Smooth muscle cell (in vitro differentiated cells): ENCODE data around the gene BRPF1. TPM values are rescaled to one million over a fixed set of nuclear protein-coding genes. Genes with fewer than 3 reads are reported as not detected.

Experiments
- DNase-seq: peaks from one replicate; lab custom pipeline; 2025; ENCODE audit not compliant: unreplicated experiment; lab: John Stamatoyannopoulos, UW
- H2AFZ ChIP-seq: fragments of 200-600 bp; sonication (generic); 2 replicates; pipeline ENCODE4 v1.6.0; 2016; ENCODE audit warnings: antibody characterized with exemption, low read depth, mild to moderate bottlenecking
- H3F3A ChIP-seq: fragments of 200-600 bp; sonication (generic); 2 replicates; pipeline ENCODE4 v1.6.0; 2017; ENCODE audit warnings: antibody characterized with exemption, low read depth
- H3K27ac ChIP-seq: fragments of 200-600 bp; sonication (generic); 2 replicates; pipeline ENCODE4 v1.5.1; 2016; ENCODE audit warnings: low read depth, mild to moderate bottlenecking
- H3K27me3 ChIP-seq: fragments of 200-600 bp; sonication (generic); 2 replicates; pipeline ENCODE4 v1.6.1; 2016; ENCODE audit warnings: low read depth, mild to moderate bottlenecking
- H3K36me3 ChIP-seq: fragments of 200-600 bp; sonication (generic); 2 replicates; pipeline ENCODE4 v1.5.1; 2016; ENCODE audit warnings: low read depth
- H3K4me1 ChIP-seq: fragments of 200-600 bp; sonication (generic); 2 replicates; pipeline ENCODE4 v1.5.1; 2016; ENCODE audit warnings: low read depth
- H3K4me2 ChIP-seq: fragments of 200-600 bp; sonication (generic); 2 replicates; pipeline ENCODE4 v1.6.0; 2016; ENCODE audit warnings: mild to moderate bottlenecking
- H3K4me3 ChIP-seq: fragments of 200-600 bp; sonication (generic); 2 replicates; pipeline ENCODE4 v1.5.1; 2016; ENCODE audit warnings: mild to moderate bottlenecking
- H3K79me2 ChIP-seq: fragments of 200-600 bp; sonication (generic); 2 replicates; pipeline ENCODE4 v1.6.0; 2016; ENCODE audit warnings: low read depth, mild to moderate bottlenecking
- H3K9ac ChIP-seq: fragments of 200-600 bp; sonication (generic); 2 replicates; pipeline ENCODE4 v1.6.0; 2016; ENCODE audit warnings: low read depth
- H3K9me3 ChIP-seq: fragments of 200-600 bp; sonication (generic); replicated peaks from 2 replicates; pipeline ENCODE4 v1.5.1; 2016; ENCODE audit warnings: low read depth
- H4K20me1 ChIP-seq: fragments of 200-600 bp; sonication (generic); 2 replicates; pipeline ENCODE4 v1.6.0; 2016; ENCODE audit warnings: low read depth
- CTCF ChIP-seq: fragments of 200-600 bp; sonication (generic); IDR thresholded peaks from 2 replicates; pipeline ENCODE4 v1.5.1; 2017; ENCODE audit warnings: borderline replicate concordance, mild to moderate bottlenecking, antibody characterized with exemption; ENCODE audit not compliant: insufficient read depth, poor library complexity, severe bottlenecking
- WGBS: methylation state at CpG from one replicate; pipeline ENCODE4 v1.1.7; 2016; ENCODE audit warnings: low lambda C conversion rate; 5-methylcytosine and 5-hydroxymethylcytosine counted together
- polyA plus RNA-seq: library from polyadenylated mRNA; unstranded; fragments of >200 nt; fragmentation: Nextera tagmentation; extraction: Ambion mirVana; gene quantifications from 2 replicates; pipeline ENCODE4 v1.2.1, GENCODE V29; 2016
- total RNA-seq: library from RNA; depleted of rRNA; stranded (reverse); fragments of >200 nt; gene quantifications from 2 replicates; pipeline ENCODE4 v1.2.3, GENCODE V29; 2014

The BRPF1 gene
- total and polyA plus RNA-seq, 2 experiments from 2014 or later = 13.9 to 17.1 TPM

GRCh38 chr3:9762871-9763270 lies 31.3 kb downstream of the BRPF1 start:
- WGBS = 95% methylated on average over 8 of the region's 8 CpGs
- H3K79me2 ChIP-seq = no peaks in the 10 kb centered on the region
- H3K36me3 ChIP-seq = no peaks in the 10 kb centered on the region
- no peaks in the 10 kb centered on the region for H3K27me3 ChIP-seq
- H3K4me1 ChIP-seq = peaks cover 4% of the 10 kb centered on the region
- no peak overlapping the region for H2AFZ ChIP-seq
- H4K20me1 ChIP-seq = no peaks in the 10 kb centered on the region
- no peak for DNase-seq
- H3F3A ChIP-seq = no peaks in the 10 kb centered on the region
- H3K9ac ChIP-seq = no peak overlapping the region
- H3K27ac ChIP-seq = no peak overlapping the region
- no peak overlapping the region for H3K4me2 ChIP-seq
- no peak overlapping the region for H3K4me3 ChIP-seq
- H3K9me3 ChIP-seq = no peaks in the 10 kb centered on the region
- TF ChIP-seq CTCF = no peak

- 87% methylated on average over 4 of the region's 4 CpGs for WGBS
- Histone ChIP-seq H3K79me2 (no peaks in the 10 kb centered on the region), H3K4me2 (no peak overlapping the region), H3K9me3 (no peaks in the 10 kb centered on the region), H3K36me3 (no peaks in the 10 kb centered on the region), H3K9ac (no peak overlapping the region), H3K27ac (no peak overlapping the region), H4K20me1 (no peaks in the 10 kb centered on the region), H3F3A (no peaks in the 10 kb centered on the region), H3K27me3 (no peaks in the 10 kb centered on the region), H3K4me1 (peaks cover 4% of the 10 kb centered on the region), H3K4me3 (no peak overlapping the region), H2AFZ (no peak overlapping the region)
- no peak for TF ChIP-seq CTCF
- DNase-seq = no peak
Measured at GRCh38 chr3:9765865-9766264, 34.3 kb downstream of the BRPF1 start.

GRCh38 chr3:9767418-9767817 lies 35.9 kb downstream of the BRPF1 start:
- Histone ChIP-seq H4K20me1 (no peaks in the 10 kb centered on the region), H3K4me3 (no peak overlapping the region), H3K9me3 (no peaks in the 10 kb centered on the region), H3K4me1 (peaks cover 4% of the 10 kb centered on the region), H3K27ac (no peak overlapping the region), H3K79me2 (no peaks in the 10 kb centered on the region), H3K36me3 (no peaks in the 10 kb centered on the region), H3F3A (no peaks in the 10 kb centered on the region), H3K4me2 (no peak overlapping the region), H3K9ac (no peak overlapping the region), H2AFZ (no peak overlapping the region), H3K27me3 (no peaks in the 10 kb centered on the region)
- 86% methylated on average over 7 of the region's 7 CpGs for WGBS
- no peak for DNase-seq
- TF ChIP-seq CTCF = no peak

- Histone ChIP-seq H3K27ac (no peak overlapping the region), H3K4me3 (no peak overlapping the region), H3F3A (no peaks in the 10 kb centered on the region), H4K20me1 (no peaks in the 10 kb centered on the region), H3K9ac (no peak overlapping the region), H3K4me2 (no peak overlapping the region), H2AFZ (no peak overlapping the region), H3K4me1 (peaks cover 4% of the 10 kb centered on the region), H3K79me2 (no peaks in the 10 kb centered on the region), H3K27me3 (no peaks in the 10 kb centered on the region), H3K36me3 (no peaks in the 10 kb centered on the region), H3K9me3 (no peaks in the 10 kb centered on the region)
- 95% methylated on average over 3 of the region's 6 CpGs for WGBS
- no peak for DNase-seq
- no peak for TF ChIP-seq CTCF
Measured at GRCh38 chr3:9768141-9768775, 36.7 kb downstream of the BRPF1 start.
